Measurements from ENCODE around the gene ORAI1. TPM values are rescaled to one million over a fixed set of nuclear protein-coding genes. Genes with fewer than 3 reads are reported as not detected.

Gene ORAI1
- total and polyA plus RNA-seq, 2 of the 13 experiments (the other 11 are each of a cell fraction or from before 2014, with no cell fraction given): 9.2 to 17.2 TPM

- TF ChIP-seq SOX6 (IDR thresholded peaks at IDR 0.05): no peak
- no peak for TF ChIP-seq SOX6 (CRISPR knock-in tag; IDR thresholded peaks at IDR 0.05)
- no peak for TF ChIP-seq MLXIP (CRISPR knock-in tag; IDR thresholded peaks at IDR 0.05; ENCODE audit: borderline replicate concordance)
- no peak for TF ChIP-seq BORCS8-MEF2B (CRISPR knock-in tag; IDR thresholded peaks at IDR 0.05)
- no peak for TF ChIP-seq TBP (CRISPR knock-in tag; IDR thresholded peaks at IDR 0.05)
- TF ChIP-seq ZNF691 (CRISPR knock-in tag; IDR thresholded peaks at IDR 0.05; ENCODE audit: borderline replicate concordance, low read depth): no peak
- no peak for TF ChIP-seq SIX1 (CRISPR knock-in tag; IDR thresholded peaks at IDR 0.05; ENCODE audit: borderline replicate concordance)
- TF ChIP-seq ZKSCAN1 (IDR thresholded peaks at IDR 0.05; ENCODE audit: low read length): no peak
- TF ChIP-seq HMGA1 (CRISPR knock-in tag; conservative IDR thresholded peaks at IDR 0.05): no peak
- no peak for TF ChIP-seq ZIK1 (CRISPR knock-in tag; IDR thresholded peaks at IDR 0.05; ENCODE audit: borderline replicate concordance, low read depth)
Observed at GRCh38 chr12:121649322-121649721, 23.0 kb downstream of the ORAI1 start (continued).

GRCh38 chr12:121649819-121650353 is 23.6 kb downstream of the ORAI1 start:
- no peaks in the 10 kb centered on the region for H3K36me3 ChIP-seq (replicated peaks in 1 of 2; ENCODE audit: control insufficient read depth in 1 of 2, insufficient read depth in 2 of 2, low read length in 2 of 2)
- H3K79me2 ChIP-seq (ENCODE audit: insufficient read depth, low read length): no peaks in the 10 kb centered on the region
- in situ Hi-C loops (cut with HindIII; ENCODE audit: extremely low pct_ligation_motif_present, low pct_unique_long_range_greater_than_20kb): no loop called here
- no peak for FAIRE-seq
- H3K4me1 ChIP-seq (ENCODE audit: insufficient read depth, low read length): no peaks in the 10 kb centered on the region
- no peaks in the 10 kb centered on the region for H3K9me3 ChIP-seq (ENCODE audit: low read length)
- 95% methylated on average over 8 of the region's 8 CpGs for WGBS (ENCODE audit: low lambda C conversion rate)
- ChIA-PET POLR2A (no interaction called here), CTCF (ENCODE audit: low intra/inter-chr PET ratio, low total read pairs) (no interaction called here)
- intact Hi-C loops (cut with micrococcal nuclease; ENCODE audit: unreplicated experiment): no loop called here
- H4K20me1 ChIP-seq (ENCODE audit: insufficient read depth, low read length): no peaks in the 10 kb centered on the region
- H2AFZ ChIP-seq (ENCODE audit: low read length): no peak overlapping the region
- H3K4me3 ChIP-seq (replicated peaks in 1 of 3; ENCODE audit: insufficient read depth in 1 of 3, low read depth in 2 of 3, low read length in 3 of 3): no peak overlapping the region
- H3K4me2 ChIP-seq (ENCODE audit: low read depth, low read length): no peak overlapping the region
- H3K27me3 ChIP-seq (ENCODE audit: control insufficient read depth in 1 of 2, insufficient read depth in 2 of 2, low read length in 2 of 2): no peaks in the 10 kb centered on the region
- no peak overlapping the region for H3K9ac ChIP-seq (ENCODE audit: insufficient read depth, low read depth, low read length)
- BruUV-seq (replicated peaks): no TSS peak
- no peak overlapping the region for H3K27ac ChIP-seq (ENCODE audit: extremely low read length, insufficient read depth, low read length)
- ATAC-seq: no peak
- DNase-seq (ENCODE audit: low spot score): no peak
- TF ChIP-seq STAG1 (CRISPR knock-in tag; IDR thresholded peaks at IDR 0.05) (no peak), NAIF1 (CRISPR knock-in tag; IDR thresholded peaks at IDR 0.05; ENCODE audit: borderline replicate concordance) (no peak), KMT2B (CRISPR knock-in tag; IDR thresholded peaks at IDR 0.05) (no peak), ZIK1 (CRISPR knock-in tag; IDR thresholded peaks at IDR 0.05; ENCODE audit: borderline replicate concordance, low read depth) (no peak), ZSCAN12 (CRISPR knock-in tag; IDR thresholded peaks at IDR 0.05) (no peak), ZNF446 (CRISPR knock-in tag; IDR thresholded peaks at IDR 0.05) (no peak), NCOR1 (IDR thresholded peaks at IDR 0.05; ENCODE audit: borderline replicate concordance, low read length) (no peak), ZNF607 (CRISPR knock-in tag; IDR thresholded peaks at IDR 0.05; ENCODE audit: borderline replicate concordance) (no peak), SRF (IDR thresholded peaks at IDR 0.05; ENCODE audit: low read depth, low read length) (no peak), TFDP2 (CRISPR knock-in tag; IDR thresholded peaks at IDR 0.05) (no peak), RFX1 (IDR thresholded peaks at IDR 0.05) (no peak), SNAI1 (CRISPR knock-in tag; IDR thresholded peaks at IDR 0.05; ENCODE audit: borderline replicate concordance) (no peak), BORCS8-MEF2B (CRISPR knock-in tag; IDR thresholded peaks at IDR 0.05) (no peak)
